ENCODE data around the gene LRRK1.

Gene LRRK1

DNA sequence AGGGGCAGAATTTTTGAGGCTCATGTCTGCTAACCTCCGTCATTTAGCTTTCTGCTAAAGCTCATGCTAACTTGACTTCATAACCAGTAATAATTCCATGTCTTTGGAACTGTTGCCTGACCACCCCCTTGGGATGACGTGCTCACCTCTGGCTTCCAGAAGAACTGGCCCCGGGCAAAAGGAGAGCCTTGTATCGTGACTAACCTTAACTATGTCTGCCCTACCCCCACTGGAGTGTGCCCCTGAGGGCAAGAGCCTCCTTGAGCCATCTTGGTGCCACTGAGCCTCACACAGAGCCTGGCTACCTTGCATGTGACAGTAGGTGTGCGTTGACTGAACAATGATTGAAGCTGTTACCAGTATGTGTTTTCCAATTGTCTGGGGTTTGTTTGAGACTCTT is 4.7 kb downstream of the LRRK1 start:
- no peak for DNase-seq
- no peak overlapping the region for H3K18ac ChIP-seq (ENCODE audit: low read length)
- H3K27me3 ChIP-seq (ENCODE audit: insufficient read depth, low read length, poor library complexity), result peaks cover 20% of the 10 kb centered on the region
- H3K23ac ChIP-seq (ENCODE audit: low read length), result no peak overlapping the region
- H3K4ac ChIP-seq (ENCODE audit: low read depth, low read length), result no peak overlapping the region
- H3K4me1 ChIP-seq (ENCODE audit: control insufficient read depth, low read depth, low read length), result peaks cover 2% of the 10 kb centered on the region
- H3K79me1 ChIP-seq (ENCODE audit: low read length), result no peaks in the 10 kb centered on the region
- no peak overlapping the region for H3K4me2 ChIP-seq (ENCODE audit: low read length)
- H4K8ac ChIP-seq (ENCODE audit: low read depth, low read length), result no peak overlapping the region
- H3K9ac ChIP-seq (ENCODE audit: low read length), result no peak overlapping the region
- no peak overlapping the region for H2BK5ac ChIP-seq (ENCODE audit: low read length)
- no peak overlapping the region for H4K5ac ChIP-seq (ENCODE audit: low read length)
- no peak overlapping the region for H2AK5ac ChIP-seq (ENCODE audit: low read length)
- H2BK120ac ChIP-seq (ENCODE audit: low read depth, low read length), result no peak overlapping the region
- no peaks in the 10 kb centered on the region for H3K36me3 ChIP-seq (ENCODE audit: control insufficient read depth, insufficient read depth, low read length)
- no CpG with 5 or more reads among the region's 5 CpGs for WGBS (ENCODE audit: extremely low coverage, insufficient coverage, low lambda C conversion rate)
- no peaks in the 10 kb centered on the region for H3K79me2 ChIP-seq (ENCODE audit: control insufficient read depth, insufficient read depth, low read length)
- no peak overlapping the region for H3K4me3 ChIP-seq (ENCODE audit: low read length)
- no peak overlapping the region for H3K56ac ChIP-seq (ENCODE audit: low read length)
- no peak overlapping the region for H2BK15ac ChIP-seq (replicated peaks; ENCODE audit: low read depth)
- H3K27ac ChIP-seq (ENCODE audit: low read depth, low read length), result no peak overlapping the region

DNA sequence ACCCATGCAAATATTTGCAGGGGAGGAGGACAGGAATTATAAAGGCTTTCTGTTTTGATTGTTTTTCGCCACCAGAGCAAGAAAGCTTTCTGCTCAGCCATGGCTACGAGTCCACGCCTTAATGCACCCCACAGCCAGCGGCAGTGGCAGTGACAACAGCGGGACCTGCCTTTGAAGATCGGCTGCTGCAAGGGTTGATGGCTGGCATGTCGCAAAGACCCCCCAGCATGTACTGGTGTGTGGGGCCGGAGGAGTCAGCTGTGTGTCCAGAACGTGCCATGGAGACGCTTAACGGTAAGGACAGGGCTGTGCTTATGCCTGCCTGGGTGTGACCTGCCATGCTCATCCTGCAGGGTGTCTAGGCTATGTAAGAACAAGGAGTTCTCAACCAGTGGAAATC is 5.3 kb downstream of the LRRK1 start:
- H3K23ac ChIP-seq (ENCODE audit: low read length), result no peak overlapping the region
- no peak overlapping the region for H3K9ac ChIP-seq (ENCODE audit: low read length)
- H3K27ac ChIP-seq (ENCODE audit: low read depth, low read length), result no peak overlapping the region
- H2BK15ac ChIP-seq (replicated peaks; ENCODE audit: low read depth), result no peak overlapping the region
- no peak overlapping the region for H2BK120ac ChIP-seq (ENCODE audit: low read depth, low read length)
- peaks cover 2% of the 10 kb centered on the region for H3K4me1 ChIP-seq (ENCODE audit: control insufficient read depth, low read depth, low read length)
- no peaks in the 10 kb centered on the region for H3K36me3 ChIP-seq (ENCODE audit: control insufficient read depth, insufficient read depth, low read length)
- peaks cover 19% of the 10 kb centered on the region for H3K27me3 ChIP-seq (ENCODE audit: insufficient read depth, low read length, poor library complexity)
- WGBS (ENCODE audit: extremely low coverage, insufficient coverage, low lambda C conversion rate), result no CpG with 5 or more reads among the region's 11 CpGs
- no peak overlapping the region for H4K8ac ChIP-seq (ENCODE audit: low read depth, low read length)
- H3K4ac ChIP-seq (ENCODE audit: low read depth, low read length), result no peak overlapping the region
- no peak overlapping the region for H3K4me2 ChIP-seq (ENCODE audit: low read length)
- no peak for DNase-seq
- no peak overlapping the region for H2BK5ac ChIP-seq (ENCODE audit: low read length)
- H3K18ac ChIP-seq (ENCODE audit: low read length), result no peak overlapping the region
- H2AK5ac ChIP-seq (ENCODE audit: low read length), result no peak overlapping the region
- no peak overlapping the region for H3K4me3 ChIP-seq (ENCODE audit: low read length)
- no peak overlapping the region for H3K56ac ChIP-seq (ENCODE audit: low read length)
- H3K79me2 ChIP-seq (ENCODE audit: control insufficient read depth, insufficient read depth, low read length), result no peaks in the 10 kb centered on the region
- no peak overlapping the region for H4K5ac ChIP-seq (ENCODE audit: low read length)
- H3K79me1 ChIP-seq (ENCODE audit: low read length), result no peaks in the 10 kb centered on the region

DNA sequence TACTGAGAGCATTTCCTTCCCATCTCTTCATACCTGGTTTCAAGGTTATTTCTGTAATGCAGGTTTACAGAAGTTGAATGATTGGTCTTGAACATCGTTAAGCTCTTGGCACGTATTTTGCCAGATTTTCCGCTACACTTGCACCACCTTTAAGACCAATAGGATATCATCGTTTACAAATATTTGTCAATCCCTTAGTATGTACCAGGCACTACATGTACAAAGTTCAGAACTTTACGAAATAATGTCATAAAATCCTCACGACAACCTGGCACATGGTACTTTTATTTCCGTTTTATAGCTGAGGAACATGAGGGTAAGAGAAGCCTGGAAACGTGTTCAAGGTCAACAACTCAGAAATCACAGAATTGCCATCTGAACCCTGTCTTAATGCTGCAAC is 6.3 kb downstream of the LRRK1 start:
- Histone ChIP-seq H3K4me2 (ENCODE audit: low read length) (no peak overlapping the region), H3K79me1 (ENCODE audit: low read length) (no peaks in the 10 kb centered on the region), H3K36me3 (ENCODE audit: control insufficient read depth, insufficient read depth, low read length) (no peaks in the 10 kb centered on the region), H4K5ac (ENCODE audit: low read length) (no peak overlapping the region), H2BK120ac (ENCODE audit: low read depth, low read length) (no peak overlapping the region), H3K4me3 (ENCODE audit: low read length) (no peak overlapping the region), H3K56ac (ENCODE audit: low read length) (no peak overlapping the region), H4K8ac (ENCODE audit: low read depth, low read length) (no peak overlapping the region), H2BK15ac (replicated peaks; ENCODE audit: low read depth) (no peak overlapping the region), H2AK5ac (ENCODE audit: low read length) (no peak overlapping the region), H3K18ac (ENCODE audit: low read length) (no peak overlapping the region), H3K27ac (ENCODE audit: low read depth, low read length) (no peak overlapping the region), H3K4me1 (ENCODE audit: control insufficient read depth, low read depth, low read length) (peaks cover 2% of the 10 kb centered on the region), H3K23ac (ENCODE audit: low read length) (no peak overlapping the region), H3K27me3 (ENCODE audit: insufficient read depth, low read length, poor library complexity) (peaks cover 8% of the 10 kb centered on the region), H2BK5ac (ENCODE audit: low read length) (no peak overlapping the region), H3K4ac (ENCODE audit: low read depth, low read length) (no peak overlapping the region), H3K79me2 (ENCODE audit: control insufficient read depth, insufficient read depth, low read length) (no peaks in the 10 kb centered on the region), H3K9ac (ENCODE audit: low read length) (no peak overlapping the region)
- no peak for DNase-seq
- WGBS (ENCODE audit: extremely low coverage, insufficient coverage, low lambda C conversion rate), result no CpG with 5 or more reads among the region's 8 CpGs

DNA sequence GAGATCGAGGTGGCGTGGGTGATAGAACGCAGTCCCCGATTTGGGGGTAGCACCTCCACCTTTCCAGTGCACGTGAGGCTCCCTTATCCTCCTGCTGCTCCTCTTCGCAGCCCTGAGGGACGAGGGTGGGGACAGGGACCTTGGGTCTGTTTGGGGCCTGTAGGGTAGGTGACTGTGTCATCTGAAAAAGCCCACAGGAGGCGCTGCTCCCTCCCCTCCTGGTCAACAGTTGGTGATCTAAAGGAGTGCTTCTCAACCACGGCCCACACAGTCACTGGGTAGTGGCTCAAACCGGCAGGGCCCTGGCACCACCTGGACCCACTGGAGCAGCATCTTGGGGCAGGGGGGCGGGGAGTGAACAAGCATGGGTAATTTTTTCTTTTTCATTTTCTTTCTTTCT is 7.1 kb downstream of the LRRK1 start:
- no CpG with 5 or more reads among the region's 11 CpGs for WGBS (ENCODE audit: extremely low coverage, insufficient coverage, low lambda C conversion rate)
- DNase-seq, result peak; percentile 73
- Histone ChIP-seq H3K27ac (ENCODE audit: low read depth, low read length) (no peak overlapping the region), H4K5ac (ENCODE audit: low read length) (no peak overlapping the region), H3K4me3 (ENCODE audit: low read length) (no peak overlapping the region), H3K79me2 (ENCODE audit: control insufficient read depth, insufficient read depth, low read length) (no peaks in the 10 kb centered on the region), H3K4me1 (ENCODE audit: control insufficient read depth, low read depth, low read length) (peaks cover 2% of the 10 kb centered on the region), H3K4me2 (ENCODE audit: low read length) (no peak overlapping the region), H2BK120ac (ENCODE audit: low read depth, low read length) (no peak overlapping the region), H3K56ac (ENCODE audit: low read length) (no peak overlapping the region), H2BK15ac (replicated peaks; ENCODE audit: low read depth) (no peak overlapping the region), H3K18ac (ENCODE audit: low read length) (no peak overlapping the region), H3K23ac (ENCODE audit: low read length) (no peak overlapping the region), H2AK5ac (ENCODE audit: low read length) (no peak overlapping the region), H4K8ac (ENCODE audit: low read depth, low read length) (no peak overlapping the region), H3K4ac (ENCODE audit: low read depth, low read length) (no peak overlapping the region), H3K79me1 (ENCODE audit: low read length) (no peaks in the 10 kb centered on the region), H3K9ac (ENCODE audit: low read length) (no peak overlapping the region), H3K27me3 (ENCODE audit: insufficient read depth, low read length, poor library complexity) (peaks cover 1% of the 10 kb centered on the region), H2BK5ac (ENCODE audit: low read length) (no peak overlapping the region), H3K36me3 (ENCODE audit: control insufficient read depth, insufficient read depth, low read length) (no peaks in the 10 kb centered on the region)

DNA sequence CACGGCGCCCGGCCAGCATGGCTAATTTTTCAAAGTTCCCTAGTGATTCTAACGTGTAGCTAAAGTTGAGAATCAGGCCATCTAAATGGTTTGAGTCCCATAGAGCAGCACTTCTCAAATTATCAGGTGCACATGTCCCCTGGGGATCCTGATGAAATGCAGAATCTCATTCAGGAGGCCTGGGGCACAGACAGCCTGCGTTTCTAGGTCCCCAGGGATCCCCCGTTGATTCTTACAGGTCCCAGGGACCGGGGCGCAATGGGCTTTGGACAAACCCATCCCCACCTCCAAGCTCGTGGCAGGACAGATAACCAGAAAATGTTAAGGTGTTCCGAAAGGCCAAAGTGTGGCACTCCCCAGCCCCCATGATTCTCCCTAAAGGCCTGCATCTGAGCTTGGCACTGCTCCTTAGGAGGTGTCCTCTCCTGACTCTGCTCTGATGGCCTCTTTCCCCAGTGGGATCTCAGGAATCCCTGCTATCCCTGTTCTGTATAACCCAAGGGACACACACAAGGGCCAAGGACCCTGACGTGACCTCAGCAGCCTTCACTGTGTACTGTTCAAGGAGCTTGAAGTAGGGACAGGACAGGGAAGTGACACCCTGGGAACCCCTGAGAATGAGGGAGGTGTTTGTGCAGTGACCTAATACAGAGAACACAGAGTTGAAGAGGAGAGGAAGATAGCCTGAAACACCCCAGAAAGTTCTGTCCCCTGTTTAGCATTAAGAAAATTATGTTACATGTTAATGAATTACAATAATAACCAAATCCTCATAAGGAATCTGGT is 8.0 kb downstream of the LRRK1 start:
- H3K18ac ChIP-seq (ENCODE audit: low read length), result no peak overlapping the region
- H2BK120ac ChIP-seq (ENCODE audit: low read depth, low read length), result no peak overlapping the region
- no peak overlapping the region for H3K56ac ChIP-seq (ENCODE audit: low read length)
- H3K4me2 ChIP-seq (ENCODE audit: low read length), result no peak overlapping the region
- H3K79me1 ChIP-seq (ENCODE audit: low read length), result no peaks in the 10 kb centered on the region
- no peak overlapping the region for H3K4me3 ChIP-seq (ENCODE audit: low read length)
- H3K4me1 ChIP-seq (ENCODE audit: control insufficient read depth, low read depth, low read length), result peaks cover 2% of the 10 kb centered on the region
- no CpG with 5 or more reads among the region's 11 CpGs for WGBS (ENCODE audit: extremely low coverage, insufficient coverage, low lambda C conversion rate)
- H3K23ac ChIP-seq (ENCODE audit: low read length), result no peak overlapping the region
- no peak overlapping the region for H2BK5ac ChIP-seq (ENCODE audit: low read length)
- no peak overlapping the region for H2BK15ac ChIP-seq (replicated peaks; ENCODE audit: low read depth)
- H2AK5ac ChIP-seq (ENCODE audit: low read length), result no peak overlapping the region
- no peak overlapping the region for H4K8ac ChIP-seq (ENCODE audit: low read depth, low read length)
- H3K27me3 ChIP-seq (ENCODE audit: insufficient read depth, low read length, poor library complexity), result no peaks in the 10 kb centered on the region
- no peak overlapping the region for H3K27ac ChIP-seq (ENCODE audit: low read depth, low read length)
- no peaks in the 10 kb centered on the region for H3K79me2 ChIP-seq (ENCODE audit: control insufficient read depth, insufficient read depth, low read length)
- no peak overlapping the region for H3K9ac ChIP-seq (ENCODE audit: low read length)
- DNase-seq, result no peak
- no peaks in the 10 kb centered on the region for H3K36me3 ChIP-seq (ENCODE audit: control insufficient read depth, insufficient read depth, low read length)
- no peak overlapping the region for H4K5ac ChIP-seq (ENCODE audit: low read length)
- H3K4ac ChIP-seq (ENCODE audit: low read depth, low read length), result no peak overlapping the region

Data from mesendoderm (in vitro differentiated cells).